ENCODE data around the gene NOG. TPM values are rescaled to one million over a fixed set of nuclear protein-coding genes. Genes with fewer than 3 reads are reported as not detected.

NOG gene
- total RNA-seq, 5 donors from 2014 or later (not counting 1 experiment from before 2014, with no cell fraction given): 9.2 to 82.3 (median 64.6) TPM

DNA sequence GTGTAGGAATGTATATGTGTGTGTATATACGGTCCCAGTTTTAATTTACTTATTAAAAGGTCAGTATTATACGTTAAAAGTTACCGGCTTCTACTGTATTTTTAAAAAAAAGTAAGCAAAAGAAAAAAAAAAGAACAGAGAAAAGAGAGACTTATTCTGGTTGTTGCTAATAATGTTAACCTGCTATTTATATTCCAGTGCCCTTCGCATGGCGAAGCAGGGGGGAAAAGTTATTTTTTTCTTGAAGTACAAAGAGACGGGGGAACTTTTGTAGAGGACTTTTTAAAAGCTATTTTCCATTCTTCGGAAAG, 1.6 kb downstream of the NOG start:
- no peaks in the 10 kb centered on the region for H3K36me3 ChIP-seq (ENCODE audit: control insufficient read depth in 2 of 2, extremely low read depth in 1 of 2, insufficient read depth in 1 of 2, low read length in 1 of 2)
- H3K9me3 ChIP-seq: no peaks in the 10 kb centered on the region
- peaks cover 0 to 58% of the 10 kb centered on the region in 2 experiments for H3K27me3 ChIP-seq (replicated peaks in 1 of 2; ENCODE audit: control insufficient read depth in 2 of 2, extremely low read depth in 1 of 2, insufficient read depth in 2 of 2, low read length in 1 of 2)
- peaks cover 23 to 58% of the 10 kb centered on the region in 2 experiments for H3K4me1 ChIP-seq (ENCODE audit: control insufficient read depth in 1 of 2, extremely low read depth in 1 of 2, insufficient read depth in 2 of 2, low read length in 2 of 2)
- ChIA-PET CTCF (interaction anchor here (0.6 to 1.6 kb wide), 7 partner anchors 8 to 363 kb away, joined by 3 to 8 read pairs (median 4); no protein-coding TSS in a partner anchor), POLR2A (interaction anchor here in 1 of 2 donors (0.6 to 0.7 kb wide), 2 partner anchors 58 to 510 kb away, joined by 3 to 5 read pairs; no protein-coding TSS in a partner anchor)
- no CpG with 5 or more reads among the region's 7 CpGs for WGBS (ENCODE audit: insufficient coverage)
- Mint-ChIP-seq H3K27me3 (peaks cover 12 to 51% of the 10 kb centered on the region in 2 donors), H3K9me3 (no peaks in the 10 kb centered on the region), H3K36me3 (no peaks in the 10 kb centered on the region), H3K4me3 (peak overlapping the region; percentile 82 to 94 (median 83)), H3K4me1 (peaks cover 42 to 47% (median 46%) of the 10 kb centered on the region in 3 donors), H3K27ac (peak overlapping the region; percentile 82 to 84)
- H3K27ac ChIP-seq (ENCODE audit: low read length): no peak overlapping the region
- ATAC-seq (replicated peaks in 1 of 4) (no peak), DNase-seq (no peak)
- H3K4me3 ChIP-seq (ENCODE audit: control insufficient read depth in 1 of 2, extremely low read depth in 1 of 2, low read length in 1 of 2): peak overlapping the region; percentile 58 to 93

GRCh38 chr17:56595831-56596690, 2.6 kb downstream of the NOG start:
- peaks cover 51 to 56% (median 54%) of the 10 kb centered on the region in 3 donors for H3K4me1 Mint-ChIP-seq
- H3K27me3 ChIP-seq (replicated peaks in 1 of 2; ENCODE audit: control insufficient read depth in 2 of 2, extremely low read depth in 1 of 2, insufficient read depth in 2 of 2, low read length in 1 of 2): peaks cover 0 to 60% of the 10 kb centered on the region in 2 experiments
- POLR2A ChIA-PET: interaction anchor here in 1 of 2 donors (0.7 kb wide), 1 partner anchor 511 kb away, joined by 3 read pairs; no protein-coding TSS in a partner anchor

GRCh38 chr17:56596691-56597494, 3.4 kb downstream of the NOG start:
- POLR2A ChIA-PET: no interaction called here
- Histone ChIP-seq H3K36me3 (ENCODE audit: control insufficient read depth in 2 of 2, extremely low read depth in 1 of 2, insufficient read depth in 1 of 2, low read length in 1 of 2) (no peaks in the 10 kb centered on the region), H3K27ac (ENCODE audit: low read length) (no peak overlapping the region), H3K27me3 (replicated peaks in 1 of 2; ENCODE audit: control insufficient read depth in 2 of 2, extremely low read depth in 1 of 2, insufficient read depth in 2 of 2, low read length in 1 of 2) (peaks cover 0 to 56% of the 10 kb centered on the region in 2 experiments), H3K9me3 (no peaks in the 10 kb centered on the region), H3K4me1 (ENCODE audit: control insufficient read depth in 1 of 2, extremely low read depth in 1 of 2, insufficient read depth in 2 of 2, low read length in 2 of 2) (peaks cover 39 to 73% of the 10 kb centered on the region in 2 experiments), H3K4me3 (ENCODE audit: control insufficient read depth in 1 of 2, extremely low read depth in 1 of 2, low read length in 1 of 2) (peak overlapping the region; percentile 57 to 58)
- no peak for ATAC-seq (replicated peaks in 1 of 4)
- H3K9me3 Mint-ChIP-seq: no peaks in the 10 kb centered on the region
- peaks cover 59 to 64% (median 60%) of the 10 kb centered on the region in 3 donors for H3K4me1 Mint-ChIP-seq
- peak overlapping the region; percentile 83 to 94 (median 85) for H3K4me3 Mint-ChIP-seq
- H3K27me3 Mint-ChIP-seq: peaks cover 5 to 41% of the 10 kb centered on the region in 2 donors
- peak overlapping the region; percentile 90 to 94 for H3K27ac Mint-ChIP-seq
- DNase-seq: peak in 4 of 35 experiments; percentile 10 to 22 (median 18)
- WGBS (ENCODE audit: insufficient coverage): 3% methylated on average over 12 of the region's 40 CpGs
- no peaks in the 10 kb centered on the region for H3K36me3 Mint-ChIP-seq
- CTCF ChIA-PET: no interaction called here

More at GRCh38 chr17:56595831-56596690, 2.6 kb downstream of the NOG start:
- no peaks in the 10 kb centered on the region for H3K9me3 ChIP-seq
- H3K36me3 ChIP-seq (ENCODE audit: control insufficient read depth in 2 of 2, extremely low read depth in 1 of 2, insufficient read depth in 1 of 2, low read length in 1 of 2): no peaks in the 10 kb centered on the region
- peaks cover 31 to 68% of the 10 kb centered on the region in 2 experiments for H3K4me1 ChIP-seq (ENCODE audit: control insufficient read depth in 1 of 2, extremely low read depth in 1 of 2, insufficient read depth in 2 of 2, low read length in 2 of 2)
- WGBS (ENCODE audit: insufficient coverage): 3% methylated on average over 17 of the region's 43 CpGs
- CTCF ChIA-PET: no interaction called here
- H3K27me3 Mint-ChIP-seq: peaks cover 9 to 46% of the 10 kb centered on the region in 2 donors
- ATAC-seq (replicated peaks in 1 of 4) (peak in 1 of 4 experiments; percentile 7), DNase-seq (peak in 4 of 35 experiments; percentile 13 to 48 (median 33))
- no peaks in the 10 kb centered on the region for H3K36me3 Mint-ChIP-seq
- peak overlapping the region; percentile 88 to 94 for H3K27ac Mint-ChIP-seq
- H3K4me3 ChIP-seq (ENCODE audit: control insufficient read depth in 1 of 2, extremely low read depth in 1 of 2, low read length in 1 of 2): peak overlapping the region; percentile 57 to 58
- peak overlapping the region; percentile 83 to 94 (median 85) for H3K4me3 Mint-ChIP-seq
- no peaks in the 10 kb centered on the region for H3K9me3 Mint-ChIP-seq
- H3K27ac ChIP-seq (ENCODE audit: low read length): no peak overlapping the region

DNA sequence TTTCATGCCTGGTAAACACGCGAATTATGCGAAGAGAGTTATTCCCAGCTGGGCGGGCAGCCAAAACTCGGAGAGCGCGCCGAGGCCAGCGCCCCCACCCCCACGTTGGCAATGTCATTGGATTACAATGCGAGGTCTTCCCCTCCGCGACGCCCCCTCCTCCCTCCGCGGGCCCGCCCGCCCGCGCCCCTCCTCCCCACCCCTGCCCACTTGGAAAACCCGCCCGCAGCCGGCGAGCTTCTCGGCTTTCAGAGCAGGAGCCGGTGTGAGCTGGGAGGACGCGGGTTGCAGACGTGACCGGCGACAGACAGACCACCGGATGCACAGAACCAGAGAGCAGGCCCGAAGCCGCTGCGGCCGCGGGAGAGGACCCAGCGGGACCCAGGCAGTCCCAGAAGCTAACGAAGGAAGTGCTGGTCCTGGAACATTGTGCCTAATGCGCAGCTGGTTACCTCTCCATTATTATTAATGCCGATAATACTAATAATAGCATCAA, 4.0 kb downstream of the NOG start:
- H3K27ac ChIP-seq (ENCODE audit: low read length): peak overlapping the region; percentile 49
- Mint-ChIP-seq H3K27ac (peak overlapping the region; percentile 98 to 99), H3K4me1 (peaks cover 60 to 65% (median 61%) of the 10 kb centered on the region in 3 donors), H3K4me3 (peak overlapping the region; percentile 74 to 94 (median 79)), H3K27me3 (peaks cover 5 to 35% of the 10 kb centered on the region in 2 donors), H3K36me3 (no peaks in the 10 kb centered on the region), H3K9me3 (no peaks in the 10 kb centered on the region)
- ChIA-PET CTCF (interaction anchor here in 1 of 2 donors (1.0 kb wide), 1 partner anchor 183 kb away, joined by 4 read pairs; no protein-coding TSS in a partner anchor), POLR2A (no interaction called here)
- 7% methylated on average over 19 of the region's 41 CpGs for WGBS (ENCODE audit: insufficient coverage)
- no peaks in the 10 kb centered on the region for H3K36me3 ChIP-seq (ENCODE audit: control insufficient read depth in 2 of 2, extremely low read depth in 1 of 2, insufficient read depth in 1 of 2, low read length in 1 of 2)
- H3K9me3 ChIP-seq: no peaks in the 10 kb centered on the region
- H3K4me3 ChIP-seq (ENCODE audit: control insufficient read depth in 1 of 2, extremely low read depth in 1 of 2, low read length in 1 of 2): peak overlapping the region; percentile 15 to 53
- ATAC-seq (replicated peaks in 1 of 4) (no peak), DNase-seq (peak in 2 of 35 experiments; percentile 23 to 27)
- peaks cover 0 to 51% of the 10 kb centered on the region in 2 experiments for H3K27me3 ChIP-seq (replicated peaks in 1 of 2; ENCODE audit: control insufficient read depth in 2 of 2, extremely low read depth in 1 of 2, insufficient read depth in 2 of 2, low read length in 1 of 2)
- peaks cover 44 to 74% of the 10 kb centered on the region in 2 experiments for H3K4me1 ChIP-seq (ENCODE audit: control insufficient read depth in 1 of 2, extremely low read depth in 1 of 2, insufficient read depth in 2 of 2, low read length in 2 of 2)

GRCh38 chr17:56598466-56598865, 5.0 kb downstream of the NOG start:
- peaks cover 50 to 78% of the 10 kb centered on the region in 2 experiments for H3K4me1 ChIP-seq (ENCODE audit: control insufficient read depth in 1 of 2, extremely low read depth in 1 of 2, insufficient read depth in 2 of 2, low read length in 2 of 2)
- no peaks in the 10 kb centered on the region for H3K36me3 ChIP-seq (ENCODE audit: control insufficient read depth in 2 of 2, extremely low read depth in 1 of 2, insufficient read depth in 1 of 2, low read length in 1 of 2)
- peak overlapping the region; percentile 52 to 94 (median 67) for H3K4me3 Mint-ChIP-seq
- H3K27ac Mint-ChIP-seq: peak overlapping the region; percentile 98 to 99
- H3K4me1 Mint-ChIP-seq: peaks cover 68 to 74% (median 68%) of the 10 kb centered on the region in 3 donors
- DNase-seq: peak in 1 of 35 experiments; percentile 9
- H3K9me3 Mint-ChIP-seq: no peaks in the 10 kb centered on the region
- peaks cover 0 to 49% of the 10 kb centered on the region in 2 experiments for H3K27me3 ChIP-seq (replicated peaks in 1 of 2; ENCODE audit: control insufficient read depth in 2 of 2, extremely low read depth in 1 of 2, insufficient read depth in 2 of 2, low read length in 1 of 2)
- ChIA-PET POLR2A (interaction anchor here in 1 of 2 donors (0.5 kb wide), 2 partner anchors 15 to 142 kb away, joined by 3 to 8 read pairs; no protein-coding TSS in a partner anchor), CTCF (interaction anchor here (0.6 to 1.1 kb wide), 6 partner anchors 9 to 183 kb away, joined by 3 to 6 read pairs (median 4); no protein-coding TSS in a partner anchor)
- H3K27ac ChIP-seq (ENCODE audit: low read length): peak overlapping the region; percentile 49
- peak overlapping the region in 1 of 2 donors; percentile 17 for H3K4me3 ChIP-seq (ENCODE audit: control insufficient read depth in 1 of 2, extremely low read depth in 1 of 2, low read length in 1 of 2)
- no peaks in the 10 kb centered on the region for H3K36me3 Mint-ChIP-seq
- peaks cover 5 to 32% of the 10 kb centered on the region in 2 donors for H3K27me3 Mint-ChIP-seq
- no CpG with 5 or more reads among the region's 5 CpGs for WGBS (ENCODE audit: insufficient coverage)
- ATAC-seq (replicated peaks in 1 of 4): no peak
- no peaks in the 10 kb centered on the region for H3K9me3 ChIP-seq

Measured in T-cell (primary cell).